PC-9 (cell line): ENCODE data around the gene RABAC1.

Experiments
- CTCF ChIP-seq: fragments of 200-600 bp; sonication (generic); conservative IDR thresholded peaks from 2 replicates; pipeline ENCODE4 v1.6.1; 2017; ENCODE audit warnings: mixed run types, antibody characterized with exemption, mild to moderate bottlenecking, moderate library complexity
- EZH2 ChIP-seq: fragments of 200-600 bp; sonication (generic); IDR thresholded peaks from 2 replicates; pipeline ENCODE4 v1.8.0; 2017; ENCODE audit warnings: antibody characterized with exemption, low read depth

DNA sequence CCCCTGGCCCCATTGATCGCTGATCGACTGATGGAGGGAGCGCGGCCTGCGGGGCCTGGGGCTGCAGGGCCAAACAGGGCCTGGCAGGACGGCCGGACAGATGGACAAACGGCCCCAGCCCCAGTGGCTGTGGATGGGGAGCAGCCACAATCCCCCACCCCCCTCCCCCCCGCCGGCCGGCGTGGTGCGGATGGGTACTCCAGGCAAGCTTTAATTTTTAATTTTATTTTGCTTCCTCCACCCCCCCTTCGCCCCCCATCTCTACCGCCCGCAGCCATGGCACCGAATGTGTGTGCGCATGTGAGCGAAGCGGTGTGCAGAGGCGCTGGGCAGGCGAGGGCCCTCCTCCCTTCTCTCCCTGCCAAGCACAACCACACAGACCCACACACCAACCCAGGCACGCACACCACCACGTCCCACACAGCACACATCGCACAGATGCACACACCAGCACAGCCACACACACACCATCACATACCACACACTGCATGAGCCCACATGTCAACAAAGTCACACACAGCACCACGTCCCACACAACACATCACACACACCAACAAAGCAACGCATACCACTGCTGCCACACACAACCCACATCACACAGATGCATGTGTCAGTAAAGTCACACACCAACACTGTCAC, 43.2 kb downstream of the RABAC1 start:
- TF ChIP-seq EZH2 (no peak), CTCF (no peak)
